HG02973 (cell line): ENCODE data around the gene FCER1G.

Experiments
- ATAC-seq: cut with Tn5 transposase; IDR thresholded peaks from one replicate; pipeline ENCODE4 v1.9.1; 2021; ENCODE audit warnings: moderate library complexity; ENCODE audit not compliant: unreplicated experiment

FCER1G gene

DNA sequence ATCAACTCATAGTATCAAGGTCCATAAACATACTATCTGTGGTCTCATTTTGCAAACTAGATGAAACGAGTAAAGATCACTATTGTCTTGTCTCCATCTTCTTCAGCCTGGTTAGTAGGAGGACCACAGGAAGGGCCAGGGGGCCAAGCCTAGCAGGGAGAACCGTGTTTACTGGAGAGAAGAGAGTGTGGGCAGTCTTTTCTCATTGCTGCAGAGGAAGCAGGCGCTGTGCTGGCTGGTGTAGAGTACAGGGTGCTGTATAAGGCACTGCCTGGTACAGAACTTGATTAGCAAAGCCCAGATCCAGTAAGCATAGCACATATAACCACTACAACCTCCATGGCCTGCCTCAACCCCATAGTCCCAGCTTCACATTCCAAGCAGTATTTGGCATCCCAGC, 27.8 kb upstream of the FCER1G start:
- no peak for ATAC-seq

DNA sequence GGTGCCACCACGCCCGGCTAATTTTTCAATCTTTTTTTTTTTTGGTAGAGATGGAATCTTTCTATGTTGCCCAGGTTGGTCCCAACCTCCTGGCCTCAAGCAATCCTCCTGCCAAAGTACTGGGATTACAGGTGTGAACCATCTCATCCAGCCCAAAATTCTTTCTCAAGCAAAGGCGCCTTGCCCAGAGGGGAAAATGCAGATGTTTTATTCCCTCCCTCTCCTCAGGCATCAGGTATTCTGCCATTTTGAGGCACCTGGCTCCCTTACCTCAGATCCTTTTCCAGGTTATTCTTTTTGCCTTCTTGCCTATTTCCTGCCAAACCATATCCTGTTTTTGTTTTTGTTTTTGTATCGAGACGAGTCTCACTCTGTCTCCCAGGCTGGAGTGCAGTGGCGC, 26.7 kb upstream of the FCER1G start:
- no peak for ATAC-seq

DNA sequence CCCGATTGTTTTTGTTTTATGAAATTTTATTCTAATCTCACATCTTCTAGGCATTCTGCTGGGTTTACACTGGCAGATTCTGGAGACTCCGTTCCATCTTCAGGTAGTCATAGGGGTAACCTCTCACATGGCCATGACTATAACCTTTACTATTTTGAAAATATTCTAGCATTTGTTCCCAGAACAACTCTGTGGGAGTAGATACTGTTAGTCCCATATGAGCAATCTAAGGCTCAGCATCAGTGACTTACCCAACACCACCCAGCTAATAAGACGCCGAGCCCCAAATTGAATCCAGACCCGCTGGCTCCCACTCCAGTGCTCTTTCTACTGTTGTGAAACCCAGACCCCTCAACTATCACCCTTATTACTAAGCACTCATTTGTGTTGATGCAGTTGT, 26.1 kb upstream of the FCER1G start:
- no peak for ATAC-seq

DNA sequence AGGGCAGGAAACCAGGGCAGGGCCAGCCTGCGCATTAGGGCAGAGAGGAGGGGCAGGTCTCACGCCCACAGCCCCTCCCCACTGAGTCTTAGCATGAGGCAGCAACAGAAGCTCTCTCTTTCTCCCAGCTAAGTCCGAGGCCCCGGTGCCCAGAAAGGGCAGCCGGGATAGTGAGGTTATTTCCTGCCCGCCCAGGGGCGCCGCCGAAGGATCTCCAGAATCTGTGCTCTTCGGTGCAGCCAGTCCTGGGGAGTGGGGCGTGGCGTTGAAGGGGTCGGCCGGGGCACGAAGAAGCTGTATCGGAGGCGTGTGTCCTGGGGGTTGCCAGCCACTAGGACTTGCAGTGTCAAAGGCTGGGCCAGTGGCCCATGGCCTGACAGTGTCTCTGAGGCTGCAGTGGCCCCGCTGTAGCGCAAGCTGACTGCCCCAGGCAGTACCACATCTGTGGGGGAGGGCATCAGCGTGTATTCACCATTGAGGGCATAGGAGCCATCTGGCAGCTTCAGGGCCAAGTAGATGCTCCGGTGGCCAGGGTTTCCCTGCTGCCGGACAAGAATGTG, 24.1 kb upstream of the FCER1G start:
- no peak for ATAC-seq

DNA sequence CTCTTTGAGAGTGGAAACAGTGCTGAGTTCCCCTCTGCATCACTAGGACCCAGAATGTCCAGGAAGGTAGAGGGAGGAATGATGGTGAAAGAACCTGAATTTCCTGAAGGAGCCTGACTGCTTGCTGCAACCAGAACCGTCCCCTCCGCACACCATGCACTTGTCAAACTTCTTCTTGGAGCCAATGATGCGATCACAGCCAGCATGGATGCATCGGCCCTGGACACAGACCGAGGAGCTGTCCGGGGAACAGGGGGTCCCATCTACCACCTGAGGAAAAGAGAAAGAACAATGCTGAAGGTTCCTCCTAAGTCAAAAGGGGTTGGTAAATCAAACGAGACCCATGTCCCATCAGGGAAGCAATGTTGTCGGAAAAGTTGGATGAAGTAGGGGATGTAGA, 23.1 kb upstream of the FCER1G start:
- ATAC-seq = no peak

DNA sequence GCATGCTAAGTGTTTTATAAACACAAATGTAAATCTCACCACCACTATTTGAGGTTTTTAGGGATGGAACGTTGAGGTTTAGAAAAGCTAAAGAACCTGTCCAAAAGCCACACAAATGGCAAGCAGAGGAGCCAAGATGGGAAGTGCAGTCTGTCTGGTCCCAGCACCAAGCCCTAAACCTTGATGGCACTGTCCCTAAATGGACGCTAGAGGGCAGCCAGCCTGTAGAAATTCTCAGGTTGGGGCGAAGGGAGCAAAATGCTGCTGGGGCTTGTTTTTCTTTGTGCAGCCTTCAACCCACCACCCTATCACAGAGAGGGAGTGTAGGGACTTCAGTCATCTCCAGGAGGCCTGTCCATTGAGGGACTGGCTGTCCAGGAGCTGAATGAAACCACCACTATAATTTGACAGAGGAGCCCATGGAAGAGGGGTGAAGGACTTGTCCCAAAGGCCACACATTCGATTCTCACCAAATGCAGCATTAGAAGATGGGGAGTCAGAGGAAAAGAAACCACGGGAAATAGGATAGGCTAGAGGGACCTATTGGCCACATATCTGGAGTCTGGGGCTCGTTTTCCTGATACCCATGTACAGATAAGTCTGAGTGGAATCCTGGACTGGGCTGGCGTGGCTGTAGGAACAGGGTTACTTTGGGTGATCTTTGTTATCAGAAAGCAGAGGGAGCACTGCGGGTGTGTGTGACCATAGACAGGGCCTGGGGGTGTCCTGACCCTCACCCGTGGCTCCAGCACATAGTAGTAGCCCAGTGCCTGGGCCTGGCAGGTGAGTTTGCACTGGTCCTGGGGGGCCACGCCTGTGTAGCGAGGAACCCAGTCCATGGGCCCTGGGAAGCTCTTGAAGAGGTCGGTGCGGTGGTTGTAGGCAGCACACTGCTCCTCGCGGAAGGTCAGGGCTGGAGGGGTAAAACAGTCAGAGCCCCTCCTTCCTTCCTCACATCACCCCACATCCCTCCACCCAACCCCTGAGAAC, 22.3 kb upstream of the FCER1G start:
- ATAC-seq = peak; percentile 66

DNA sequence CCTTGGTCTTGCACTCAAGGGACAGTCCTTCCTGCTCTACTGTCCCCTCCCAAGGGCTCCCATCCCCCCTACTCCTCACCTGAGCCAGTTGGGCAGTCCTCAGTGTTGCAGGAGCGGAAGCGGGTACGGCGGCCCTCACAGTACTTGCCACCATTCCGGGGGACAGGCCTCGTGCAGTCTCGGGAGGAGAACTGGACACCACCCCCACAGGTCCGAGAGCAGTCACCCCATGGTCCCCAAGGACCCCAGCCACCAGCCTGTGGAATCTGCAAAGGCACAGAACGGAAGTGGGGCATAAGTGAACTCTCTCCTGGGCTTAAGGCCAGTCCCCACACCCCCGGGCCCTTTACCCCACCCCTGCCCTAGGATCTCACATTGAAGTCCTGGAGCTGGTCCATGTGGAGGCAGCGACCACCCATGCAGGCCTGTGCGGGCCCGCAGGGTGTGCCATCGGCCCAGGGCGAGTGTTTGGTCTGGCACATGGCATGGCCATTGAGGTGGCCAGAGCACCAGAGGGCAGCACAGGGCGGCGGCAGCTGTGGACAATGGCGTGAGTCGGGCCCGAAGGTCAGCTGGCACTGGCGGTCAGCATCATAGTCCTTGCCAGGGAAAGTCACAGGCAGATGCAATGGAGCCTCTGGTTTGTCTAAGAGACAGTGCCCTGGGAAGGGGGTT, 21.4 kb upstream of the FCER1G start:
- no peak for ATAC-seq

DNA sequence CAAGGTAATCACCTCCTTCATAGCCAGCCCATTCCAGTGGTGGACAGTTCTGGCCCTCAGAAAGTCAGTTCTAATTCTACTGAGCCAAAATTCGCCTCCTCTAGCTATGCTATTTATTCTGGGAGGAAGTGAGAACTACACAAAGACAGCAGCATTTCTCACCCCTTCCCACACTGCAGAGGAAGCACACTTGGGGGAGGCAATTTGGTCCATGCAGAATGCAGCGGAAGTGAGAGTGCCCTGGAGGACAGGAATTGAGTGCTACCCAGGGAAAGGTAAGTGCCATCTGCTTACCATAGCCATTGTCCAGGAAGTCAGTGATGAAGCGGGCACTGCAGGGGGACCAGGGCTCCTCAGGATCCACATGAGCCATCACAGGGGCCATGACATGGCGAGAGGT, 19.9 kb upstream of the FCER1G start:
- no peak for ATAC-seq

DNA sequence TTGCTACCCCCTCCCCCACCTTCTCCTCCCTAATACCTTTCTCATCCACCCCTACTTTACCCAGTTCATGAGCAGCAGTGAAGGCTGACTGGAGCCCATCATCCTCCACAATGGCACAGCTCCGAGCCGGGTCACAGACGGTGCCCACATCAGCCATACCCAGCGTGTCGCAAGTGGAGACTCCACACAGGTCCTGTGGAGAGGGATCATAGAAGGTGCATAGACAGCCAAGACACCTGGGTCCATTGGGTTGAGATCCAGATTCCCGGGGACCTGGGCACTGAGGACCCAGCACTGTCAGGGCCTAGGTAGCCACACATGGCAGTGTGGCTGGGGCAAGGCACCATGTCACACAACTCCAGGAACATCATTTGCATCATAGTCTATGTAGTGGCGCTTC, 19.0 kb upstream of the FCER1G start:
- ATAC-seq = no peak

DNA sequence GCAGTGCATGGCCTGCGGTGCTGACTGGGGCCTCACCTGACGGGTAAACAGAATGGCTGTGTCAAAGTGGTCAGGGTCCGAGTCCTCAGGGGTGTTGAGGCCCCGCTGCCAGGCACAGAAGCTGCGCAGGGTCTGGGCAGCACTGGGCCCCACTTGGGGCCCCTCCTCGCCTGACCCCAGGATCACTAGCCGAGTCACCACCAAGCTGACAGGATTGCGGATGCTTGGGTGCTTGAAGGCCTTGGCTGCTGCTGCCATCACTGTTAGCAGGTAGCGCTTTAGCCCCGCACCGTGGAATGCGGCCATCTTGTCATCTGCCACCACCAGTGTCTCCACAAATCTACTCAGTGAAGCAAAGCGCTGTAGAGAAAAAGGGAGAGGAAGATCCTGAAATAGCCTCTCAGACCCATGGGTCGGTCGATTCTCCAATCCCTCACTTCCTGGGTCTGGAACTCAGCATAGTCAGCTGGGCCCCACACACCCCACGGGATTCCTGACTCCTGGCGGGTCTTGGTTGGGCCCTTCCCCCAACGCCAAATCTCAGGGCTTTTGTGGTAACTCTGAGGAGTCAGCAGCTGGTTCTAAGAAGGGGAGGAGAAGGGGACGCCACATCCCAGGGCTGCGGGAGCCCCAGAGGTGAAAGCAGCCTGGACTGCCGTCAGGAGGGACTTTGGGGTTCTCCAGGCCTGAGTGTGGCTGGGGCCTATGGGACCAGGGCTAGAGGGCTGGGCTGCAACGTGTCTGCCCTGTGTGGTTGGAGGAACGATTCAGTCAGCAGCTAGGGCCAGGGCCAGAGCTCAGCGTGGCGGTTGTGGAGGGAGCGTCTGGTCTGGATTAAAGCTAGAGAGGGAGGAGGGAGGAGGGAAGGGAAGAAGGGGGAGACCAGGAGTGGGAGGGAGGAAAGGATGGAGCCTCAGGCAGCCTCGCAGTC, 18.3 kb upstream of the FCER1G start:
- no peak for ATAC-seq

DNA sequence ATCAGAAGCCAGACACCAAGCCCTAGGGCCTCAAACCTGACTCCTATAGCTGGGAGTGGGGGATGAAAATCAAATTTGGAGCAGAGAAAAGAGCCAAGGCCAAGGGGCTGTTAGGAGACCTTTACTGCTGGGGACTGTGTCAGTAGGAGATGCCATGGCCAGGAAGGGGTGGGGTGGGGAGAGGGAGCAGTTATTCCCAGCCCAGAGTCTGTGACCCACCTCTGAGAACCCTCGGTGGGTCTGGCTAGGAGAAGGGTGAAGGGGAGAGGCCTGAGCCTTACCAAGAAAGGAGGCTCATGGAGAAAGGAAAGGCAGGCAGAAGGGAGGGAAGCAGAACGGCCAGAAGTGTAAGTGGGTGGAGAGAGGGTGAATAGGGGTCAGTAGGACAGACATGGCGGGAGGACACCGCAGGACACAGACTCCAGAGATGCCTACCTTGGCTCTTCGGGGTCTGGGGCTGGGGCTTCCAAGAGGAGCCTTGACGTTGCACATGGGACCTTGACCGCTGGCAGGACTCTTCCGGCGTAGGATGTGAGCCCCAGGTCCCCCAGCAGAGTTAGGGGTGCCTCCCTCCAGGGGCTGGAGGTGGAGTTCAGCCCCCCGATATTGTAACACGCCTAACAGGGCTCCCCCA, 17.4 kb upstream of the FCER1G start:
- no peak for ATAC-seq

DNA sequence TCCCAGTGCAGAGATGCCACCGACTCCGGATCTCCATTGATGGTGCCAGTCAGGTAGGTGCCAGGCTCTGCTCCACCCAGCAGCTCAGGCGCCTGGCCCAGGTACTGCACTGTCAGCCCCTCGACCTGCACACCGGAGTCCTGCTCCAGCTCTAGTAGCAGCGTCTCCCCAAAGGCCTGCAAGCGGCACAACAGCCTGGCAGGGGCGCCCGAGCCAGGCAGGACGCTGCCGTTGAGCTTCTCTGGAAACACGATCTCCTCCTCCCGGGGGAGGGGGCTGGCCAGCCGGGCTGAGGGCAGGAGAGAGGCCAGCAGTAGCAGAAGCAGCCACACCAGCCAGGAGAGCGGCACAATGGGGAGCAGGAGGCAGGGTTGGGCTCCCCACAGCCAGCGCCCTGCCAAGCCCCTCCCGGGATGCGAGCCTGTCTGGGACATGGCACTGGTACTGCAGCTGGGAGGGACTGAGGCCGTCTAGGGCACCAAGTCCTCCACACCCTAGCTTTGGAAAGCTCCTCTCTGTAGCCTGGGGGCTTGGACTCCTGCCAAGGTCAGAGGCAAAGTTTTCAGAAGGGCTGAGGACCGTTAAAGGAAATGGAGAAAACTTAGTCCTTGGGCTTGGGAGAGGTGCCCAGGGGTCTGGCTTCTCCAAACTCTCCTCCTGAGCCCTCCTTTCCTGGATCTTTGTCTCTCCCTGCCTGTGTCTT, 16.8 kb upstream of the FCER1G start:
- ATAC-seq = no peak

DNA sequence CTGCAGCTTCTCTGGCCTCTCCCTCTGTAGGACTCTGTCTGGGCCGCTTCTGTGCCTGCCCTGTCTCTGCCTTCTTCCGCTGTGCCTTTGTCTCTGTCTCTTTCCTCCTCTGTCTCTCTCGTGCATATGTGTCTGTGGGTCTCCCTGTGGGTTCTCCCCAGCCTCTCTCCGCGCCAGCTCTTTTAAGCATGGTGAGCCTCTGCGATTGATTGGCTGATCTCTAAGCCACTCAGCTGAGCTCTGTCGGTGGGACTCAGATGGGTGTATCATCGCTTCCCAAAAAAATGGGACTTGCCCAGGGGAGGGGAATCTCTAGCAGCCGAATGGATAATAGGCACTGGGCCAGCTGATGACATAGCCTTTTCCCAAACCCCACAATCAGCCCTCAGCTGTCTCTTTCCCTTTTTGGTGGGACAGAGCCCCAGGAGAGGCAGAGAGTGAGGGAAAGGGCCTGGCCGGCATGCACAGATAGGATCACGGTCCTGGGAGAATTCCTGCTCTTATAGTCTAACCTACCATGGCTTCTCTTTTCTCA, 16.1 kb upstream of the FCER1G start, which contains the start of gene ADAMTS4:
TSS of gene ADAMTS4 (minus strand) at position 158 of the 535 bp plus-strand sequence. CDS start 427 bp downstream, outside the sequence.
- no peak for ATAC-seq

DNA sequence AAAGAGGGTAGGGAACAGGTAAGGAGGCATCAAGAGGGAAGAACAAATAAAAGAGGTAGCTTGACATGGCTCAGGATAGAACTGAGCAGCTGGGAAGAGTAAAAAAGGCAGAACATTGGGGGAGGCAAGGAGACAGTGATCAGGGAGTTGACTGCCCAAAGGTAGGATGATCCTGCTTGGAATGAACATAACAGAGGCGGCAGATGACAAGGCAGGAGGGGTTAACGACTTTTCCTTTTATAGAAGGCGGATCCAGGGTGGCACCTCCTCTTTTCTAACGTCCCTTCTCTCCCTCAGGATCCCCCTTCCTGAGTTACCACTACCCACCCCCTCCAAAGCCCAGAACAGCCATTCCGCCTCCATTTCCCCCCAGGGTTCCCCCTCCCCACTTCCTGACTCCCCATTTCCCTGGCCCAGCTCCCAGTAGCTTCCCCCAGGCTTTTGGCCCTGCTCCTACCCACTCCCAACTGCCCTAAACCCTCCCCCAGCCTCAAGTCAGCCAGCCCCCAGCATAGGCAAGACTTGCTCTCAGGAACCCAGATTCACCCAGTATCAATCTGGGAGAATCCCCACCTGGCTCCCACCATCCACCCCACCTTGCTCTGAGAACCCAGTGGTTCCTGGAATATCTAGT, 15.5 kb upstream of the FCER1G start:
- ATAC-seq = no peak

DNA sequence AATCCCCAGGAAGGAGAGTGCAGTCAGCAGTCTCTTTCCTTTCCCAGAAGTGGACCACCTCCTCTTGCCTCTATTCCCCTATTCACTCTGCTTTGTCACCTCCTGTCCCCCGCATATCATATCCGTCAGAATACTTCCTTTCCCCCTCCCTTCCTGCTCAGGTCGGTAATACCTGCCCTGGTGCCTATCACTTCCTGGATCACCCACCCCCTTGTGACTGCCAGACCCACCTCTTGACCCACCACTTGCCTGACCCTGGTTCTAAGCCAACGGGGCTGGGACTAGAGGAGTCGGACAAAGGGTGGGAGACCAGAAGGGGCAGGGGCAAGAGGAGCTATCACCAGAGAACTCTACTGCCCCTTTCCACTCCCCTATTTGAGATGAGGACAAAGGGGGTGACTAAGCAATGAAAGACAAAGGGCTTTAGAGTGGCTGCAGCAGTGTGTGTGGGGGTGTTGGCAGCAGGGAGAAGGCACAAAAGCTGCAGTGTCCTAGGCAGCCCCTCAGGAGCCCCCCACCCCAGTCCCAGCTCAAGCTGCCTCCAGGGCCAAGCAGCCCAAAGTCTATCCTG, 14.6 kb upstream of the FCER1G start:
- no peak for ATAC-seq

DNA sequence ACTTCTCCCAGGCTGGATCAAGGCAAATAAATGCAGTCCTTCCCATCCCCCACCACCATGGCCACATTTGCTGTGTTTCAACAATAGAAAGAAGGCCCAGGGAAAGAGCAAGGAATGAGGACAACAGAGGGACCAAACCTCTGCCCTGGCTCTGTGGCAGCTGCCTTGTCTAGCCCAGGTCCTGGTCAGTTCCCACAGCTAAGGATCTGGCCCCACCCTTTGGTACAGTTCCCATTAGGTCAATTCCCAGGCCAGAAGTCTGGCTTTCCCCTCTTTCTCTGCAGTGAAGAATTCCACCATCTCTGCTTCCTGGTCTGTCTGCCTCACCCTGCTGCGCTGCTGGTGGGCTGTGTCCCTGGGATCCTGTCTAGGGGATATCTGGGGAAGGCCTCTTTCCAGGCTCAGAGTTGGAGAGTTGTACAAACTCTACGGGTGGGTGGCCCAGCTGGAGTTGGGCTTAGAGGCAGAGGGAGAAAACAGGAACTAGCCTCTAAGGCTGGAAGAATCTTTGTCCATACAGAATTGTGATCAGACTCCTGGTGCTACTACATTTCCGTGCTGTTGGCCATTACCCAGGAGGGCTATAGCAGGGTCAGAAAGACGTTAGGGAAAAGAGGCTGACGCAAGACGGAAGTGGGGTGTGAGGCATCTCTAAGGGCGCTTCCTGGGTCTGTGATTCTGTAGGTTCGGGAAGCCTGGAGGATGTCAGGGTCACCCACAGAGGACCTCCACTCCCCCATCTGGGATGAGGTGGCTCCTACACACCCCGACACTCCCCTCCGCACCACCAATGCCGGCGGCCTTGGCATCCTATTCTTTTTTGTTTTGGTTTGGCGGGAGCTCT, 13.9 kb upstream of the FCER1G start:
- ATAC-seq = no peak

DNA sequence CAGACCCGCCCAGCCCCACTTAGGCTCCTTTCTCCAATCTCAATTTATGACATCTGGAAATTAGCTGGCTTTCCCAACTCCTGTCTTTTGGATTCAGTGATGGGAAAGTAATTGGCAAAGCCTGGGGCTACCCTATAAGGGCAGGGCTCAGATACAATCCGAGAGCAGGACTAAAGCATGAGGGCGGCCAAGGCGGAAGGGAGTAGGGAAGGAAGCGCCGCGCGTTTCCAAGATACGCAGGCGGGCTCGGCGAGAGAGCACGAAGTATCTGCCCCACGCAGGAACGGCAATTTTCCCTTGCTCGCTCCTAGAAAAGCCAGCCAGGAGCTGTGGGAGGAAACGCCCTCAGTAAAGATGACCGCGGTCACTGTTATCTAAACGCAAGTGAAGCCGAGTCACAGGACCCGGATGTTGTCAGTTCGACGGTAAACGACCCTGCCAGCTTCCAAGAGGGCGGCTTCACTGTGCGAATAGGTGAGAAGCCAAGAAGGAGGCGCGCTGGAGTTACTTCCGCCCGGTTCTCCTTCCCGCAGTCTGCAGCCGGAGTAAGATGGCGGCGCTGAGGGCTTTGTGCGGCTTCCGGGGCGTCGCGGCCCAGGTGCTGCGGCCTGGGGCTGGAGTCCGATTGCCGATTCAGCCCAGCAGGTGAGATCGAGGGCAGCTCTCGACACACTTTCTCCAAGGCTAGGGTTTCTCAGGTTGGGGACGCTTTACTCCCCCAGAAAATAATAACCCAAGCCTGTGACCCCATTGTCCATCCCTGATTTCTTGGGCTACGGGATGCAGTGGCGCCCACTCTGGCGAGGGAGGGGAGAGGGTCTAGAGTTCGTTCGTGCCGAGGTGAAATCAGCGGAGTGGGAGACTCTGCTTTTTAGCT, 13.0 kb upstream of the FCER1G start, which contains the start of gene NDUFS2:
TSS of gene NDUFS2 (plus strand) at position 532 of the 877 bp plus-strand sequence. CDS start at position 551, 19 bp downstream.
- peak; percentile 92 for ATAC-seq
